ENCODE results near the gene ITFG2. TPM values are rescaled to one million over a fixed set of nuclear protein-coding genes. Genes with fewer than 3 reads are reported as not detected.
A peak's percentile ranks its signal among the peaks of the same experiment; 100 is the strongest.

The ITFG2 gene
- total RNA-seq, 2 donors from 2014 or later = 33.8 to 38.4 TPM

DNA sequence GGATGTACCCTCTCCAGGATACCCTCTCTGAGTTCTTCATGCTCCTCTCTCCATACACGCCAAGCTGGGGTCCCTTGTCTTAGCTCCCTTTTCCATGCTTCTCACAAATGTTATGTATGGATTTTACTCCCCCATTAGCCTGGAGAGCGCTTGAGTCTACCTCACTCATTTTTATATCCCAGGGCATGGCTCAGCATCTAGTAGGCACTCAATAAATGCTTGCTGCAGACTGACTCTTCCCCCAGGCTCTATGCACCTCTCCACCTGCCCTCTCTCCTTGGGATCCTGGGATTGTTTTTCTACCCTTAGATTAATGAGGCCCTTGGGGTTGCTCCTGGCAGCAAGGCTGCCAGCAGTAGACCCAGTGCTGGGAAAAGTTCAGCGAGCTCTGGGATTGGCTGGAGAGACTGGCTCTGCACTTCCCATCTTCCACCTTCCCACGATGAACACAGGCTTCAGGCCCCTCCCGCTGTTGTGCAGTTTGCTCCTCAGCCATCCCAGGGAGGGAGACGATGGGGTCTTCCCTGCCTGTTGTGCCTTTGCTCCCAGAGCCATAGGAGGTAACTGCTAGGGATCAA, 20.2 kb downstream of the ITFG2 start:
- H3K4me3 ChIP-seq = no peak overlapping the region
- TF ChIP-seq, protein P1, sequence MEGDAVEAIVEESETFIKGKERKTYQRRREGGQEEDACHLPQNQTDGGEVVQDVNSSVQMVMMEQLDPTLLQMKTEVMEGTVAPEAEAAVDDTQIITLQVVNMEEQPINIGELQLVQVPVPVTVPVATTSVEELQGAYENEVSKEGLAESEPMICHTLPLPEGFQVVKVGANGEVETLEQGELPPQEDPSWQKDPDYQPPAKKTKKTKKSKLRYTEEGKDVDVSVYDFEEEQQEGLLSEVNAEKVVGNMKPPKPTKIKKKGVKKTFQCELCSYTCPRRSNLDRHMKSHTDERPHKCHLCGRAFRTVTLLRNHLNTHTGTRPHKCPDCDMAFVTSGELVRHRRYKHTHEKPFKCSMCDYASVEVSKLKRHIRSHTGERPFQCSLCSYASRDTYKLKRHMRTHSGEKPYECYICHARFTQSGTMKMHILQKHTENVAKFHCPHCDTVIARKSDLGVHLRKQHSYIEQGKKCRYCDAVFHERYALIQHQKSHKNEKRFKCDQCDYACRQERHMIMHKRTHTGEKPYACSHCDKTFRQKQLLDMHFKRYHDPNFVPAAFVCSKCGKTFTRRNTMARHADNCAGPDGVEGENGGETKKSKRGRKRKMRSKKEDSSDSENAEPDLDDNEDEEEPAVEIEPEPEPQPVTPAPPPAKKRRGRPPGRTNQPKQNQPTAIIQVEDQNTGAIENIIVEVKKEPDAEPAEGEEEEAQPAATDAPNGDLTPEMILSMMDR (IDR thresholded peaks at IDR 0.05) = no peak
- DNase-seq (ENCODE audit: low spot score) (no peak), ATAC-seq (ENCODE audit: insufficient number of reproducible peaks, low FRiP score, low read depth) (no peak)
- no peaks in the 10 kb centered on the region for H3K9me3 ChIP-seq
- peaks cover 3% of the 10 kb centered on the region for H3K36me3 ChIP-seq
- H3K27me3 ChIP-seq (replicated peaks; ENCODE audit: insufficient read depth) = no peaks in the 10 kb centered on the region
- peaks cover 0 to 22% of the 10 kb centered on the region in 2 donors for H3K4me1 ChIP-seq (ENCODE audit: control insufficient read depth in 1 of 2, low read depth in 2 of 2)
- no peak overlapping the region for H3K27ac ChIP-seq

DNA sequence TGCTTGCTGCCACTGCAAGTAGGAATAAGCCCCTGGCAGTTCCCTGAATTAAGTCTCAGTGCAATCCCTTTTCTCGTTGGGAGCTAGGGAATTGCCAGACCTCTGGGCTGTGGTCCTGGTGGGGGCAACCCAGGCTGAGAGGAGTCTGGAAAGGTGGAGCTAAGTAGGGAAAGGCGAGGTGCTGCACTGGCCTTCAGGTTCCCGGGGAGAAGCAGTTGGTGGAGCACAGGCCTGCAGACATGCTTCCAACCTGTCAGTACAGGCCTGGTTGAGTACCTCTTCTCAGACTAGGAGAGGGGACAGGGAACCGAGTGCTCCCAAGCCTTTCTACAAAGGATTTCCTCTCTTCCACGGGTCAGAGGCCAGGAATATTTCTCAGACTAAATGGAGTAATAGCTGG, 20.9 kb downstream of the ITFG2 start:
- TF ChIP-seq, protein P1 (IDR thresholded peaks at IDR 0.05) = no peak

DNA sequence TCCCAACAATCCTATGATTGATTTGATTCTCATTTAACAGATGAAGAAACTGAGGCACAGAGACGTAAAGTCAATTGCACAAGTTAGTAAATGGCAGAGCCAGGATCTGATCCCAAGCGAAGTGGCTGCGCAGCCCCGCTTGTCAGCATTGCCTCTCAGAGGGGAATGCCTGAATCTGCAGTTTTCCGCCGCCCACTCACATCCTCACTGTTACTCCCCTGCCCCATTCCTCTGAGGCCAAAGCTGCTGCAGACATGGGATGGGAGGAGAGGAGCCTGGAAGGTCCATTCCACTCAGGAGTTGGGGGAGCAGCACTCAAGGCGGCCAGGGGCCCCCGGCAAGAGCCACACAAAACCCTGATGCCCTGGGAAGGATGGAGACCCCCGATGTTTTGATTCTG, 21.3 kb downstream of the ITFG2 start:
- ATAC-seq (ENCODE audit: insufficient number of reproducible peaks, low FRiP score, low read depth) (no peak), DNase-seq (ENCODE audit: low spot score) (no peak)
- H3K27ac ChIP-seq = no peak overlapping the region
- H3K4me1 ChIP-seq (ENCODE audit: control insufficient read depth in 1 of 2, low read depth in 2 of 2) = peaks cover 0 to 22% of the 10 kb centered on the region in 2 donors
- H3K27me3 ChIP-seq (replicated peaks; ENCODE audit: insufficient read depth) = no peaks in the 10 kb centered on the region
- H3K9me3 ChIP-seq = no peaks in the 10 kb centered on the region
- TF ChIP-seq, protein P1 (IDR thresholded peaks at IDR 0.05) = no peak
- no peaks in the 10 kb centered on the region for H3K36me3 ChIP-seq
- H3K4me3 ChIP-seq = no peak overlapping the region

More for the DNA sequence above, 20.9 kb downstream of the ITFG2 start:
- no peak overlapping the region for H3K4me3 ChIP-seq
- peaks cover under 1% of the 10 kb centered on the region for H3K36me3 ChIP-seq
- no peak for DNase-seq (ENCODE audit: low spot score)
- H3K27ac ChIP-seq = no peak overlapping the region
- H3K9me3 ChIP-seq = no peaks in the 10 kb centered on the region
- no peak for ATAC-seq (ENCODE audit: insufficient number of reproducible peaks, low FRiP score, low read depth)
- no peaks in the 10 kb centered on the region for H3K27me3 ChIP-seq (replicated peaks; ENCODE audit: insufficient read depth)
- peaks cover 0 to 22% of the 10 kb centered on the region in 2 donors for H3K4me1 ChIP-seq (ENCODE audit: control insufficient read depth in 1 of 2, low read depth in 2 of 2)

DNA sequence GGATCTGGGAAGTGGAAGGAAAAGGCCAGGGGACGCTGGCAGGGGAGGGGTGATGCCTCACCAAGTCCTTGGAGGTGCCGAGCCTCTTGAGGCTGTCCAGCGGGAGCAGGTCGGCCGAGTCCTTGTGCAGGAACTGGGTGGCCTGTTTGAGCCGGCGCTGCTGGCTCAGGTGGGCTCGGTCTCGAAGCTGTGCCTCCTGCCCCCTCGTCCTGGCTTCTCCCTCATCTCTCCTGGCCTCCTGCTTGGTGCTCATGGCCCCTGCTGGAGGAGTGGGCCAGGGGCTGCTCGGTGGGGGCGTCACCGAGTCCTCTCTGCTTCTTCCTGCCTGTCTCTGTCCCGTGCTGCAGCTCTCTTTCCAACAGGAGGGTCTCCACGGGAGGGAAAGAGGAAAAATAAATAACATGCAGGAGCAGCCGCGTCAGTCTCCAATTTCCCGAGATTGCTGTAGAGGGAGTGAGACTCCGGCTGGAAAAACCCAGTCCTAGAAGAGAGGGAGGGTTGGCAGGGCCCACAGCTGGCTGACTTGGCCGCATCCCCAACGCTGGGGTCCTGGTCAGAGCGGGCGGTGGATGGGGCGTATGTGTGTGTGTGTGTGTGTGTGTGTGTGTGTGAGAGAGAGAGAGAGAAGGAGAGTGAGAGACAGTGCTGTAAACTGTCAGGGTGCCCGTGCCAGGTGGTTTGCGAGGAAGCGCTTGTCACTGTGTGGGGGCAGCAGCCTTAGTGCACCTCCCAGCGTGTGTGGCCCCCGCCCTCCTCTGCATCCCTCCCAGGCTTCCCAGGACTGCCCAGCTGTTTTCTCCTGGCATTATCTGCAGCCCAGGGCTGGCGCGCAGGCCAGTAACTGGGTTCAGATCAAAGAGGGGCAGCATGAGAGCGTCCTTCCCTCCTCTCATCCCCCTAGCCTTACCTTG, 22.4 kb downstream of the ITFG2 start, which contains the start of gene NRIP2:
TSS of gene NRIP2 (minus strand) at position 455 of the 911 bp plus-strand sequence. CDS start at position 403, 52 bp downstream.
- ATAC-seq (ENCODE audit: insufficient number of reproducible peaks, low FRiP score, low read depth) = no peak
- Histone ChIP-seq H3K9me3 (no peaks in the 10 kb centered on the region), H3K4me1 (ENCODE audit: control insufficient read depth in 1 of 2, low read depth in 2 of 2) (peaks cover 0 to 22% of the 10 kb centered on the region in 2 donors), H3K4me3 (peak within 1 kb of the TSS; percentile 63), H3K27me3 (replicated peaks; ENCODE audit: insufficient read depth) (no peaks in the 10 kb centered on the region), H3K27ac (peak within 1 kb of the TSS in 1 of 2 donors; percentile 15), H3K36me3 (no peaks in the 10 kb centered on the region)
- DNase-seq (ENCODE audit: low spot score) = no peak
- TF ChIP-seq, protein P1 (IDR thresholded peaks at IDR 0.05) = no peak

DNA sequence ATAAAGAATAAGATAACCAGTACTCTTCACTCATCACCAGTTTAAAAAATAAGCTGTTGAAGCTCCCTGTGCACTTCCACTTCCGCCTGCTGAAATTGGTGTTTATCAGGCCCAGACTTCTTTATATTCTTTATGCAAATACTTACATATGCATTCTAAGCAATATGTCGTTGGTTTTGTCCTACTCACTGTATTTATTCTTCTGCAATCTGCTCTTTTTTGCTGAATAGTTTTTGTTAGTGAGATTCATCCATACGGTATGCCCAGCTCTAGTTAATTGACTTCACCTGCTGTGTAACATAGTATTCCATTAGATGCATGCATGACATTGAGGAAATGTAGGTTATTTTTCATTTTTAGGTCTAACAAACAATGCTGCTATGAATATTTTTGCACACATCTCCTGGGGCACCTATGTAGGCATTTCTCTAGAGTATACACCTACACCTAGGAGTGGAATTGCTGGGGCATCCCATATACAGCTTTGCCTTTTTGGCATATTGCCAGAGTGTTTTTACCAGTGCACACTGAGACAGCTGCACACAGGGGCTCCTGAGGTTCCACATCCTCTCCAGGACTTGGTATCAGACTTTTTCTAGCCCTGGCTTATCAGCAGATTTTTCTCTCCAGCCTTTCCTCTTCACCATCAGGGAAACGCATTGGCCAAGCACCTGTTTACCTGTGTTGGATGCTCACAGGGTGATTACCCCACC, 23.4 kb downstream of the ITFG2 start:
- H3K27me3 ChIP-seq (replicated peaks; ENCODE audit: insufficient read depth) = no peaks in the 10 kb centered on the region

More for the DNA sequence above, 23.4 kb downstream of the ITFG2 start:
- Histone ChIP-seq H3K9me3 (no peaks in the 10 kb centered on the region), H3K4me3 (no peak overlapping the region), H3K4me1 (ENCODE audit: control insufficient read depth in 1 of 2, low read depth in 2 of 2) (peaks cover 0 to 22% of the 10 kb centered on the region in 2 donors), H3K36me3 (no peaks in the 10 kb centered on the region), H3K27ac (no peak overlapping the region)
- ATAC-seq (ENCODE audit: insufficient number of reproducible peaks, low FRiP score, low read depth) = no peak
- TF ChIP-seq, protein P1 (IDR thresholded peaks at IDR 0.05) = no peak
- DNase-seq (ENCODE audit: low spot score) = no peak

Data from thoracic aorta (tissue), 2 donors.